GM18870 (cell line): Measurements from ENCODE around the gene TBL1XR1.
"Not testable (repeated sequence)": the region's sequence is repeated elsewhere in the genome, so short reads cannot be mapped to it uniquely, and the experiment has no call there.

ENCODE experiments used
- ATAC-seq: cut with Tn5 transposase; IDR thresholded peaks from one replicate; pipeline ENCODE4 v1.9.1; 2021; ENCODE audit warnings: moderate library complexity; ENCODE audit not compliant: unreplicated experiment

The TBL1XR1 gene

GRCh38 chr3:177039490-177040274 lies 157.6 kb downstream of the TBL1XR1 start:
- no peak for ATAC-seq

- ATAC-seq: no peak
These were observed 160.0 kb downstream of the TBL1XR1 start for GRCh38 chr3:177037241-177037640.

- no peak for ATAC-seq
These were observed 161.6 kb downstream of the TBL1XR1 start for GRCh38 chr3:177035676-177036075.

GRCh38 chr3:177034832-177035475 lies 162.3 kb downstream of the TBL1XR1 start:
- ATAC-seq: no peak

GRCh38 chr3:177026505-177027277 lies 170.6 kb downstream of the TBL1XR1 start:
- ATAC-seq: no peak

- ATAC-seq: no peak
These were observed 181.4 kb downstream of the TBL1XR1 start for GRCh38 chr3:177015881-177016280.

GRCh38 chr3:177013681-177014280 lies 183.5 kb downstream of the TBL1XR1 start:
- no peak for ATAC-seq

GRCh38 chr3:177005718-177006405 lies 191.4 kb downstream of the TBL1XR1 start:
- no peak for ATAC-seq

- not testable (repeated sequence) for ATAC-seq
These were observed 197.1 kb downstream of the TBL1XR1 start for GRCh38 chr3:177000159-177000558.

GRCh38 chr3:176995946-176996345 lies 201.3 kb downstream of the TBL1XR1 start:
- no peak for ATAC-seq

- no peak for ATAC-seq
These were observed 202.1 kb downstream of the TBL1XR1 start for GRCh38 chr3:176994891-176995781.

- no peak for ATAC-seq
These were observed 202.9 kb downstream of the TBL1XR1 start for GRCh38 chr3:176994393-176994792.

- no peak for ATAC-seq
These were observed 204.3 kb downstream of the TBL1XR1 start for GRCh38 chr3:176992978-176993377.

GRCh38 chr3:176992565-176992964 lies 204.7 kb downstream of the TBL1XR1 start:
- no peak for ATAC-seq

GRCh38 chr3:176988795-176989194 lies 208.5 kb downstream of the TBL1XR1 start:
- no peak for ATAC-seq

- no peak for ATAC-seq
These were observed 209.2 kb downstream of the TBL1XR1 start for GRCh38 chr3:176987901-176988650.

GRCh38 chr3:176978441-176978840 lies 218.8 kb downstream of the TBL1XR1 start:
- no peak for ATAC-seq

GRCh38 chr3:176977331-176977730 lies 220.0 kb downstream of the TBL1XR1 start:
- ATAC-seq: no peak

- no peak for ATAC-seq
These were observed 220.7 kb downstream of the TBL1XR1 start for GRCh38 chr3:176976586-176976985.
